ENCODE data around the gene IFT122. TPM values are rescaled to one million over a fixed set of nuclear protein-coding genes. Genes with fewer than 3 reads are reported as not detected.

IFT122 gene
- total and polyA plus RNA-seq, 4 donors = 10.1 to 41.2 (median 32.2) TPM

DNA sequence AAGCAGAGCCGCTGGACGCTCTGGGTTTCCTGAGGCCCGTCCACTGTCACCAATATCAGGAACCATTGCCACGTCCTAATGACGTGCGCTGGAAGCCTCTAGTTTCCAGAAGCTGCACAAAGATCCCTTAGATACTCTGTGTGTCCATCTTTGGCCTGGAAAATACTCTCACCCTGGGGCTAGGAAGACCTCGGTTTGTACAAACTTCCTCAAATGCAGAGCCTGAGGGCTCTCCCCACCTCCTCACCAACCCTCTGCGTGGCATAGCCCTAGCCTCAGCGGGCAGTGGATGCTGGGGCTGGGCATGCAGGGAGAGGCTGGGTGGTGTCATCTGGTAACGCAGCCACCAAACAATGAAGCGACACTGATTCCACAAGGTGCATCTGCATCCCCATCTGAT is 91.7 kb downstream of the IFT122 start:
- H3K27ac ChIP-seq (ENCODE audit: low read depth in 1 of 2, low read length in 2 of 2) = no peak overlapping the region
- intact Hi-C loops (cut with DNase I) = no loop called here
- H3K36me3 ChIP-seq (ENCODE audit: control insufficient read depth in 1 of 2, insufficient read depth in 2 of 2, low read length in 1 of 2) = no peaks in the 10 kb centered on the region
- WGBS, 2 donors = 95 to 98% methylated on average over 11 of the region's 11 CpGs
- no peaks in the 10 kb centered on the region for H3K4me1 ChIP-seq (ENCODE audit: control insufficient read depth in 1 of 2, insufficient read depth in 2 of 2, low read length in 2 of 2)
- no peaks in the 10 kb centered on the region for H3K27me3 ChIP-seq (ENCODE audit: control insufficient read depth in 1 of 2, insufficient read depth in 2 of 2, low read length in 1 of 2)
- no peak for DNase-seq
- H3K4me3 ChIP-seq (ENCODE audit: low read length in 2 of 2) = no peak overlapping the region
- no peaks in the 10 kb centered on the region for H3K9me3 ChIP-seq (ENCODE audit: control insufficient read depth, low read length)
- no peak for ATAC-seq (ENCODE audit: low FRiP score)

DNA sequence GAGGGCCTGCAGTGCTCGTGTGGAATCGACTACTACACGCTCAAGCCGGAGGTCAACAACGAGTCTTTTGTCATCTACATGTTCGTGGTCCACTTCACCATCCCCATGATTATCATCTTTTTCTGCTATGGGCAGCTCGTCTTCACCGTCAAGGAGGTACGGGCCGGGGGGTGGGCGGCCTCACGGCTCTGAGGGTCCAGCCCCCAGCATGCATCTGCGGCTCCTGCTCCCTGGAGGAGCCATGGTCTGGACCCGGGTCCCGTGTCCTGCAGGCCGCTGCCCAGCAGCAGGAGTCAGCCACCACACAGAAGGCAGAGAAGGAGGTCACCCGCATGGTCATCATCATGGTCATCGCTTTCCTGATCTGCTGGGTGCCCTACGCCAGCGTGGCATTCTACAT is 92.2 kb downstream of the IFT122 start:
- 96 to 97% methylated on average over 20 of the region's 20 CpGs for WGBS, 2 donors
- ATAC-seq (ENCODE audit: low FRiP score) = no peak
- intact Hi-C loops (cut with DNase I) = no loop called here

DNA sequence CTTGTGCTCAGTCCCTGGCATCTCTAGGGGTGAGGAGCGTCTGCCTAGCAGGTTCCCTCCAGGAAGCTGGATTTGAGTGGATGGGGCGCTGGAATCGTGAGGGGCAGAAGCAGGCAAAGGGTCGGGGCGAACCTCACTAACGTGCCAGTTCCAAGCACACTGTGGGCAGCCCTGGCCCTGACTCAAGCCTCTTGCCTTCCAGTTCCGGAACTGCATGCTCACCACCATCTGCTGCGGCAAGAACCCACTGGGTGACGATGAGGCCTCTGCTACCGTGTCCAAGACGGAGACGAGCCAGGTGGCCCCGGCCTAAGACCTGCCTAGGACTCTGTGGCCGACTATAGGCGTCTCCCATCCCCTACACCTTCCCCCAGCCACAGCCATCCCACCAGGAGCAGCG is 93.4 kb downstream of the IFT122 start:
- Histone ChIP-seq H3K4me3 (ENCODE audit: low read length in 2 of 2) (no peak overlapping the region), H3K27ac (ENCODE audit: low read depth in 1 of 2, low read length in 2 of 2) (no peak overlapping the region), H3K4me1 (ENCODE audit: control insufficient read depth in 1 of 2, insufficient read depth in 2 of 2, low read length in 2 of 2) (no peaks in the 10 kb centered on the region), H3K27me3 (ENCODE audit: control insufficient read depth in 1 of 2, insufficient read depth in 2 of 2, low read length in 1 of 2) (no peaks in the 10 kb centered on the region), H3K36me3 (ENCODE audit: control insufficient read depth in 1 of 2, insufficient read depth in 2 of 2, low read length in 1 of 2) (no peaks in the 10 kb centered on the region), H3K9me3 (ENCODE audit: control insufficient read depth, low read length) (no peaks in the 10 kb centered on the region)
- WGBS, 2 donors = 95 to 96% methylated on average over 16 of the region's 16 CpGs
- DNase-seq (no peak), ATAC-seq (ENCODE audit: low FRiP score) (no peak)
- intact Hi-C loops (cut with DNase I) = no loop called here

More for the DNA sequence above, 92.2 kb downstream of the IFT122 start:
- H3K36me3 ChIP-seq (ENCODE audit: control insufficient read depth in 1 of 2, insufficient read depth in 2 of 2, low read length in 1 of 2) = no peaks in the 10 kb centered on the region
- H3K4me3 ChIP-seq (ENCODE audit: low read length in 2 of 2) = no peak overlapping the region
- no peaks in the 10 kb centered on the region for H3K27me3 ChIP-seq (ENCODE audit: control insufficient read depth in 1 of 2, insufficient read depth in 2 of 2, low read length in 1 of 2)
- H3K27ac ChIP-seq (ENCODE audit: low read depth in 1 of 2, low read length in 2 of 2) = no peak overlapping the region
- no peaks in the 10 kb centered on the region for H3K4me1 ChIP-seq (ENCODE audit: control insufficient read depth in 1 of 2, insufficient read depth in 2 of 2, low read length in 2 of 2)
- H3K9me3 ChIP-seq (ENCODE audit: control insufficient read depth, low read length) = no peaks in the 10 kb centered on the region
- no peak for DNase-seq

DNA sequence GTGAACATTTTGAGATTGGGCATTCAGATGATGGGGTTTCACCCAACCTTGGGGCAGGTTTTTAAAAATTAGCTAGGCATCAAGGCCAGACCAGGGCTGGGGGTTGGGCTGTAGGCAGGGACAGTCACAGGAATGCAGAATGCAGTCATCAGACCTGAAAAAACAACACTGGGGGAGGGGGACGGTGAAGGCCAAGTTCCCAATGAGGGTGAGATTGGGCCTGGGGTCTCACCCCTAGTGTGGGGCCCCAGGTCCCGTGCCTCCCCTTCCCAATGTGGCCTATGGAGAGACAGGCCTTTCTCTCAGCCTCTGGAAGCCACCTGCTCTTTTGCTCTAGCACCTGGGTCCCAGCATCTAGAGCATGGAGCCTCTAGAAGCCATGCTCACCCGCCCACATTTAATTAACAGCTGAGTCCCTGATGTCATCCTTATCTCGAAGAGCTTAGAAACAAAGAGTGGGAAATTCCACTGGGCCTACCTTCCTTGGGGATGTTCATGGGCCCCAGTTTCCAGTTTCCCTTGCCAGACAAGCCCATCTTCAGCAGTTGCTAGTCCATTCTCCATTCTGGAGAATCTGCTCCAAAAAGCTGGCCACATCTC is 94.5 kb downstream of the IFT122 start:
- 92 to 93% methylated on average over 4 of the region's 4 CpGs for WGBS, 2 donors
- no peak overlapping the region for H3K27ac ChIP-seq (ENCODE audit: low read depth in 1 of 2, low read length in 2 of 2)
- H3K36me3 ChIP-seq (ENCODE audit: control insufficient read depth in 1 of 2, insufficient read depth in 2 of 2, low read length in 1 of 2) = no peaks in the 10 kb centered on the region
- no peak for ATAC-seq (ENCODE audit: low FRiP score)
- no peaks in the 10 kb centered on the region for H3K4me1 ChIP-seq (ENCODE audit: control insufficient read depth in 1 of 2, insufficient read depth in 2 of 2, low read length in 2 of 2)
- intact Hi-C loops (cut with DNase I) = no loop called here
- H3K27me3 ChIP-seq (ENCODE audit: control insufficient read depth in 1 of 2, insufficient read depth in 2 of 2, low read length in 1 of 2) = no peaks in the 10 kb centered on the region
- H3K9me3 ChIP-seq (ENCODE audit: control insufficient read depth, low read length) = no peaks in the 10 kb centered on the region
- DNase-seq = no peak
- no peak overlapping the region for H3K4me3 ChIP-seq (ENCODE audit: low read length in 2 of 2)

DNA sequence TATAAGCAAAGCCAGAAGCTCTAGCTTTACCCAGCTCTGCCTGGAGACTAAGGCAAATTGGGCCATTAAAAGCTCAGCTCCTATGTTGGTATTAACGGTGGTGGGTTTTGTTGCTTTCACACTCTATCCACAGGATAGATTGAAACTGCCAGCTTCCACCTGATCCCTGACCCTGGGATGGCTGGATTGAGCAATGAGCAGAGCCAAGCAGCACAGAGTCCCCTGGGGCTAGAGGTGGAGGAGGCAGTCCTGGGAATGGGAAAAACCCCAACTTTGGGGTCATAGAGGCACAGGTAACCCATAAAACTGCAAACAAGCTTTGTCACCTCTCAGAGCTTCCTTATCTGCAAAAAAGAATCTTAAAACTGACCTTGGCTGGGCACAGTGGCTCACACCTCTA is 95.1 kb downstream of the IFT122 start:
- no peak for DNase-seq
- Histone ChIP-seq H3K4me1 (ENCODE audit: control insufficient read depth in 1 of 2, insufficient read depth in 2 of 2, low read length in 2 of 2) (no peaks in the 10 kb centered on the region), H3K4me3 (ENCODE audit: low read length in 2 of 2) (no peak overlapping the region), H3K36me3 (ENCODE audit: control insufficient read depth in 1 of 2, insufficient read depth in 2 of 2, low read length in 1 of 2) (no peaks in the 10 kb centered on the region), H3K27me3 (ENCODE audit: control insufficient read depth in 1 of 2, insufficient read depth in 2 of 2, low read length in 1 of 2) (no peaks in the 10 kb centered on the region), H3K9me3 (ENCODE audit: control insufficient read depth, low read length) (no peaks in the 10 kb centered on the region), H3K27ac (ENCODE audit: low read depth in 1 of 2, low read length in 2 of 2) (no peak overlapping the region)
- WGBS, 2 donors = 91 to 97% methylated on average over 1 of the region's 1 CpG
- intact Hi-C loops (cut with DNase I) = no loop called here
- no peak for ATAC-seq (ENCODE audit: low FRiP score)

DNA sequence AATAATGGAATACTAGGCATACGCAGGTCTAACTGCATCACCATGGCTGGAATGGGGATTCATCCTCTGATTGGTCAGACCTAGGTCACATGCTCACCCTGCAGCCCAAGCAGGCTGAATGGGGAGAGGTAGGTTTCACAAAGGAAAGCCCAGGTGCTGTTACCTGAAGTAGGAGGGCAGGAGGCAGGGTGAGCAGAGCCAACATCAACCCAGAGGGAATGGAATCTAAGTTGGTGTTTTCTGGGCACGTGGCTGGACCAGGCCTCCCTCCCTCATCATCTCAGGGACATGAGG is 96.3 kb downstream of the IFT122 start:
- no peaks in the 10 kb centered on the region for H3K27me3 ChIP-seq (ENCODE audit: control insufficient read depth in 1 of 2, insufficient read depth in 2 of 2, low read length in 1 of 2)
- H3K4me1 ChIP-seq (ENCODE audit: control insufficient read depth in 1 of 2, insufficient read depth in 2 of 2, low read length in 2 of 2) = no peaks in the 10 kb centered on the region
- no peak for DNase-seq
- 73 to 76% methylated on average over 2 of the region's 2 CpGs for WGBS, 2 donors
- no peaks in the 10 kb centered on the region for H3K9me3 ChIP-seq (ENCODE audit: control insufficient read depth, low read length)
- no peak overlapping the region for H3K4me3 ChIP-seq (ENCODE audit: low read length in 2 of 2)
- no peak overlapping the region for H3K27ac ChIP-seq (ENCODE audit: low read depth in 1 of 2, low read length in 2 of 2)
- no peak for ATAC-seq (ENCODE audit: low FRiP score)
- intact Hi-C loops (cut with DNase I) = no loop called here
- H3K36me3 ChIP-seq (ENCODE audit: control insufficient read depth in 1 of 2, insufficient read depth in 2 of 2, low read length in 1 of 2) = no peaks in the 10 kb centered on the region

DNA sequence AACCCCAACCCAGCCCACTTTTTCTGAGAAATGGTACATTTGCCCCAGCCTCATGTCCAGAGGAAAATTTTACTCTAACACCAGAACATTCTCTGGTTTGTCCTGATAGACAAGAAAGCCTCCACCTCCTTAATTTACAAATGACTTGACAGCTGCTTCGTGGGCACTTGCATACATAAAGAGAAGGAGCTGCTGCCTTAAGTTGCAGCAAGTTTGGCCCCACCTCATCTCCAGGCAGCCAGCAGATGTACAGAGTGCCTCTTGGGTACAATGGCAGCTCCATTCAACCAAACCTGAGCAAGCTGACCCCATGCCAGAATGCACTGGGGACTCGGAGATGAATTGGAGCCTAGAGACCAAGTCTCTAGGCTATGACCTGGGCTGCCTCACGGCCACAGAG is 96.8 kb downstream of the IFT122 start:
- Histone ChIP-seq H3K27me3 (ENCODE audit: control insufficient read depth in 1 of 2, insufficient read depth in 2 of 2, low read length in 1 of 2) (no peaks in the 10 kb centered on the region), H3K27ac (ENCODE audit: low read depth in 1 of 2, low read length in 2 of 2) (no peak overlapping the region), H3K36me3 (ENCODE audit: control insufficient read depth in 1 of 2, insufficient read depth in 2 of 2, low read length in 1 of 2) (no peaks in the 10 kb centered on the region), H3K4me3 (ENCODE audit: low read length in 2 of 2) (no peak overlapping the region), H3K9me3 (ENCODE audit: control insufficient read depth, low read length) (no peaks in the 10 kb centered on the region), H3K4me1 (ENCODE audit: control insufficient read depth in 1 of 2, insufficient read depth in 2 of 2, low read length in 2 of 2) (no peaks in the 10 kb centered on the region)
- DNase-seq (no peak), ATAC-seq (ENCODE audit: low FRiP score) (no peak)
- 82 to 88% methylated on average over 3 of the region's 3 CpGs for WGBS, 2 donors
- intact Hi-C loops (cut with DNase I) = no loop called here

DNA sequence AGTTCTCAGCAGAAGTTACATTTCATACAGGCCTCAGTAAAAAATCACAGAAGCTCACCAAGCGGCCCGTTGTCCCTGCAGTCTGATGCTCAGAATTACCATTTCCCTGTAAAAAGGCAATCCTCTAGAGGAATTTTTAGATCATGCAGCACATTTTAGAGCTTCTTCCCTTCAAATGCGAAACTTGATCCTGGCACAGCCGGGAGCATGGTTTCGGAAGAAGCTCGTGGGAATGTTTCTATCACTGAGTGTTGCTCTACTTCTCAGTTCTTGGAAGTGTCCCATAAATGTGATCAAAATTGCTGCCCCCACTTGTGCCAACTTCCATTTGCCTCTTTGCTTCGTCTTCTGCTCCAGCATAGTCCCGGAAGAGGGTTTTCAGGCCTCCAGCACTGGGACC is 99.2 kb downstream of the IFT122 start:
- ATAC-seq (ENCODE audit: low FRiP score) (no peak), DNase-seq (no peak)
- H3K27ac ChIP-seq (ENCODE audit: low read depth in 1 of 2, low read length in 2 of 2) = no peak overlapping the region
- H3K9me3 ChIP-seq (ENCODE audit: control insufficient read depth, low read length) = no peaks in the 10 kb centered on the region
- no peak overlapping the region for H3K4me3 ChIP-seq (ENCODE audit: low read length in 2 of 2)
- H3K36me3 ChIP-seq (ENCODE audit: control insufficient read depth in 1 of 2, insufficient read depth in 2 of 2, low read length in 1 of 2) = no peaks in the 10 kb centered on the region
- intact Hi-C loops (cut with DNase I) = no loop called here
- no peaks in the 10 kb centered on the region for H3K4me1 ChIP-seq (ENCODE audit: control insufficient read depth in 1 of 2, insufficient read depth in 2 of 2, low read length in 2 of 2)
- 86 to 87% methylated on average over 8 of the region's 8 CpGs for WGBS, 2 donors
- no peaks in the 10 kb centered on the region for H3K27me3 ChIP-seq (ENCODE audit: control insufficient read depth in 1 of 2, insufficient read depth in 2 of 2, low read length in 1 of 2)

DNA sequence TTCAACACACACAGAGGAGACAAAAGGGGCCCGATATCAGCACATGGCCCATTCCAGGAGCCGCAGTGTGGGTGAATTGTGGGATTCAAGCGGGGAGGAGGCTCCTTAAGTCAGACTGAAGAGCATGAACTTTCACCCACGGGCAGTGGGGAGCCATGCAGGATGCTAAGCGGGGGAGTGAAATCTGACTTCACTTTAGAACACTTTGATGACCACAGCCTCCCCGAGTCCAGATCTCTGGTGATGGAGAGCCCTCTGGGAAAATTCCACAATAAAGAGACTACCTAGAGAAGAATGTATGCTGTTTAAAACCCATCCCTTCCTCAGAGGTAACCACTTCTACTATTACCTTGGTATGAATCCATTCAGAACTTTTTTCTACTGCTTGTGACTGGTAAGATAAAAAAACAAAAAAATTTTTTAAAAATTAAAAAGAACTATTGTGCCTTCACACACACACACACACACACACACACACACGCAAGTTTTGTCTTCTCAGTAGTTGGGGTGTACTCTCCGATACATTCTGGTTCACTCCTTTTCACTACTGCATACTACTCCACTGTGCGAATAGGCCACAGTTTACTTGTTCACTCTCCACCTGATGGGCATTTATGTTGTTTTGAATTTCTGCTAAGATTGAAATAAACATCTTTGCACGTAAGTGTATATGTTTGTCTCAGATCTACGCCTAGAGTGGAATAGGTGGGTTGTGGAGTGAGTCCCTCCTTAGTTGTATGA is 100.9 kb downstream of the IFT122 start:
- intact Hi-C loops (cut with DNase I) = no loop called here
- no peak for ATAC-seq (ENCODE audit: low FRiP score)
- Histone ChIP-seq H3K27me3 (ENCODE audit: control insufficient read depth in 1 of 2, insufficient read depth in 2 of 2, low read length in 1 of 2) (no peaks in the 10 kb centered on the region), H3K4me3 (ENCODE audit: low read length in 2 of 2) (no peak overlapping the region), H3K27ac (ENCODE audit: low read depth in 1 of 2, low read length in 2 of 2) (no peak overlapping the region), H3K9me3 (ENCODE audit: control insufficient read depth, low read length) (no peaks in the 10 kb centered on the region), H3K4me1 (ENCODE audit: control insufficient read depth in 1 of 2, insufficient read depth in 2 of 2, low read length in 2 of 2) (no peaks in the 10 kb centered on the region), H3K36me3 (ENCODE audit: control insufficient read depth in 1 of 2, insufficient read depth in 2 of 2, low read length in 1 of 2) (no peaks in the 10 kb centered on the region)
- DNase-seq = no peak
- 92 to 93% methylated on average over 11 of the region's 11 CpGs for WGBS, 2 donors

Measured in aorta (tissue), 5 donors.